A549 (cell line): ENCODE results near the gene KDR.

Experiments
- JUN ChIP-seq, 2 experiments: fragments of >200 bp; sonication (Bioruptor Twin); formaldehyde crosslinking; IDR thresholded peaks; 2 replicates in 1 of 2; 3 replicates in 1 of 2; pipeline ENCODE4 v1.6.1; 2016 to 2017
- MYC ChIP-seq: IDR thresholded peaks from 2 replicates; pipeline ENCODE4 v1.6.1; 2012; ENCODE audit warnings: mild to moderate bottlenecking, inconsistent platforms, low read length, improper control_type of control experiment, borderline replicate concordance
- NFE2L2 ChIP-seq: fragments of 150-350 bp; conservative IDR thresholded peaks from 2 replicates; pipeline ENCODE4 v1.6.1; 2014; ENCODE audit warnings: low read length
- POLR2A ChIP-seq: IDR thresholded peaks from 2 replicates; pipeline ENCODE4 v1.6.1; 2012; ENCODE audit warnings: mild to moderate bottlenecking, low read length
- ZC3H11A ChIP-seq: fragments of 450-650 bp; IDR thresholded peaks from 2 replicates; pipeline ENCODE4 v1.6.1; 2014; ENCODE audit warnings: antibody characterized with exemption, mild to moderate bottlenecking
- TF ChIP-seq, protein P1 (sequence below): fragments of >200 bp; sonication (Bioruptor Twin); formaldehyde crosslinking; IDR thresholded peaks from 3 replicates; pipeline ENCODE4 v1.5.1; 2016
- TF ChIP-seq, protein P2 (sequence below): fragments of >200 bp; sonication (Bioruptor Twin); formaldehyde crosslinking; IDR thresholded peaks from 2 replicates; pipeline ENCODE4 v1.6.1; 2016
- TF ChIP-seq, protein P3 (sequence below): fragments of 250-450 bp; sonication (Bioruptor Pico); IDR thresholded peaks from 2 replicates; pipeline ENCODE4 v1.5.0; 2021; ENCODE audit warnings: mild to moderate bottlenecking, moderate library complexity, borderline replicate concordance
- TF ChIP-seq, protein P4 (sequence below): fragments of 200-600 bp; sonication (generic); IDR thresholded peaks from 2 replicates; pipeline ENCODE4 v1.6.1; 2016; ENCODE audit warnings: antibody characterized with exemption, mild to moderate bottlenecking, moderate library complexity

DNA sequence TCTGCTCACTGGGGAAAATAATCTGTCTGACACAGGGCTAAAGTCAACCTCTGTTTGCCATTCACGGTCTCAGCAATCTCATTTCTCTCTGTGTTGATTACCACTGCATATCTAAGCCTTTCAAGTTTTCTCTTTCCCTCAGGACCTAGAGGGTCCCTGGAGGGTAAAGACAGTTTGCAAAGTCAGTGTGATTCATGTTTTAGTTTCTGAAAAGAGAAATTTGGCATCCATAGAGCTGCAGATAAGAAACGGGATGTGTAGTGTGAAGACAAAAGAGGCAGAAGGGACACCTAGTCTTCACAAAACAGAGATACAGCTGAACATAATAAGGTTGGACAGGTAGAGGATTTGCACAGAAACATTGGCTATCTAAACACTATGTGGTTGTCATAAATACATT lies 34.5 kb upstream of the KDR start:
- TF ChIP-seq POLR2A = no peak
- no peak for TF ChIP-seq ZC3H11A
- TF ChIP-seq JUN (IDR thresholded peaks at IDR 0.05) = no peak
- TF ChIP-seq, protein P1, sequence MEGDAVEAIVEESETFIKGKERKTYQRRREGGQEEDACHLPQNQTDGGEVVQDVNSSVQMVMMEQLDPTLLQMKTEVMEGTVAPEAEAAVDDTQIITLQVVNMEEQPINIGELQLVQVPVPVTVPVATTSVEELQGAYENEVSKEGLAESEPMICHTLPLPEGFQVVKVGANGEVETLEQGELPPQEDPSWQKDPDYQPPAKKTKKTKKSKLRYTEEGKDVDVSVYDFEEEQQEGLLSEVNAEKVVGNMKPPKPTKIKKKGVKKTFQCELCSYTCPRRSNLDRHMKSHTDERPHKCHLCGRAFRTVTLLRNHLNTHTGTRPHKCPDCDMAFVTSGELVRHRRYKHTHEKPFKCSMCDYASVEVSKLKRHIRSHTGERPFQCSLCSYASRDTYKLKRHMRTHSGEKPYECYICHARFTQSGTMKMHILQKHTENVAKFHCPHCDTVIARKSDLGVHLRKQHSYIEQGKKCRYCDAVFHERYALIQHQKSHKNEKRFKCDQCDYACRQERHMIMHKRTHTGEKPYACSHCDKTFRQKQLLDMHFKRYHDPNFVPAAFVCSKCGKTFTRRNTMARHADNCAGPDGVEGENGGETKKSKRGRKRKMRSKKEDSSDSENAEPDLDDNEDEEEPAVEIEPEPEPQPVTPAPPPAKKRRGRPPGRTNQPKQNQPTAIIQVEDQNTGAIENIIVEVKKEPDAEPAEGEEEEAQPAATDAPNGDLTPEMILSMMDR = no peak
- TF ChIP-seq NFE2L2 = no peak
- TF ChIP-seq MYC = no peak
- TF ChIP-seq, protein P2, sequence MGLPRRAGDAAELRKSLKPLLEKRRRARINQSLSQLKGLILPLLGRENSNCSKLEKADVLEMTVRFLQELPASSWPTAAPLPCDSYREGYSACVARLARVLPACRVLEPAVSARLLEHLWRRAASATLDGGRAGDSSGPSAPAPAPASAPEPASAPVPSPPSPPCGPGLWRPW = no peak
- TF ChIP-seq, protein P3, sequence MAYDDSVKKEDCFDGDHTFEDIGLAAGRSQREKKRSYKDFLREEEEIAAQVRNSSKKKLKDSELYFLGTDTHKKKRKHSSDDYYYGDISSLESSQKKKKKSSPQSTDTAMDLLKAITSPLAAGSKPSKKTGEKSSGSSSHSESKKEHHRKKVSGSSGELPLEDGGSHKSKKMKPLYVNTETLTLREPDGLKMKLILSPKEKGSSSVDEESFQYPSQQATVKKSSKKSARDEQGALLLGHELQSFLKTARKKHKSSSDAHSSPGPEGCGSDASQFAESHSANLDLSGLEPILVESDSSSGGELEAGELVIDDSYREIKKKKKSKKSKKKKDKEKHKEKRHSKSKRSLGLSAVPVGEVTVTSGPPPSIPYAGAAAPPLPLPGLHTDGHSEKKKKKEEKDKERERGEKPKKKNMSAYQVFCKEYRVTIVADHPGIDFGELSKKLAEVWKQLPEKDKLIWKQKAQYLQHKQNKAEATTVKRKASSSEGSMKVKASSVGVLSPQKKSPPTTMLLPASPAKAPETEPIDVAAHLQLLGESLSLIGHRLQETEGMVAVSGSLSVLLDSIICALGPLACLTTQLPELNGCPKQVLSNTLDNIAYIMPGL = no peak
- TF ChIP-seq, protein P4, sequence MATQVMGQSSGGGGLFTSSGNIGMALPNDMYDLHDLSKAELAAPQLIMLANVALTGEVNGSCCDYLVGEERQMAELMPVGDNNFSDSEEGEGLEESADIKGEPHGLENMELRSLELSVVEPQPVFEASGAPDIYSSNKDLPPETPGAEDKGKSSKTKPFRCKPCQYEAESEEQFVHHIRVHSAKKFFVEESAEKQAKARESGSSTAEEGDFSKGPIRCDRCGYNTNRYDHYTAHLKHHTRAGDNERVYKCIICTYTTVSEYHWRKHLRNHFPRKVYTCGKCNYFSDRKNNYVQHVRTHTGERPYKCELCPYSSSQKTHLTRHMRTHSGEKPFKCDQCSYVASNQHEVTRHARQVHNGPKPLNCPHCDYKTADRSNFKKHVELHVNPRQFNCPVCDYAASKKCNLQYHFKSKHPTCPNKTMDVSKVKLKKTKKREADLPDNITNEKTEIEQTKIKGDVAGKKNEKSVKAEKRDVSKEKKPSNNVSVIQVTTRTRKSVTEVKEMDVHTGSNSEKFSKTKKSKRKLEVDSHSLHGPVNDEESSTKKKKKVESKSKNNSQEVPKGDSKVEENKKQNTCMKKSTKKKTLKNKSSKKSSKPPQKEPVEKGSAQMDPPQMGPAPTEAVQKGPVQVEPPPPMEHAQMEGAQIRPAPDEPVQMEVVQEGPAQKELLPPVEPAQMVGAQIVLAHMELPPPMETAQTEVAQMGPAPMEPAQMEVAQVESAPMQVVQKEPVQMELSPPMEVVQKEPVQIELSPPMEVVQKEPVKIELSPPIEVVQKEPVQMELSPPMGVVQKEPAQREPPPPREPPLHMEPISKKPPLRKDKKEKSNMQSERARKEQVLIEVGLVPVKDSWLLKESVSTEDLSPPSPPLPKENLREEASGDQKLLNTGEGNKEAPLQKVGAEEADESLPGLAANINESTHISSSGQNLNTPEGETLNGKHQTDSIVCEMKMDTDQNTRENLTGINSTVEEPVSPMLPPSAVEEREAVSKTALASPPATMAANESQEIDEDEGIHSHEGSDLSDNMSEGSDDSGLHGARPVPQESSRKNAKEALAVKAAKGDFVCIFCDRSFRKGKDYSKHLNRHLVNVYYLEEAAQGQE = no peak
